ENCODE measurements around the gene LPP.

The LPP gene

GRCh38 chr3:188491276-188491687 is 337.3 kb downstream of the LPP start:
- TF ChIP-seq CTCF (IDR thresholded peaks at IDR 0.05; ENCODE audit: low read depth, low read length), result no peak
- H3K27me3 ChIP-seq, result no peaks in the 10 kb centered on the region
- H3K4me1 ChIP-seq, result no peaks in the 10 kb centered on the region
- no peak for DNase-seq
- no peak overlapping the region for H3K4me3 ChIP-seq (ENCODE audit: low read depth, low read length)
- H3K36me3 ChIP-seq, result no peaks in the 10 kb centered on the region
- H3K9me3 ChIP-seq, result no peaks in the 10 kb centered on the region

GRCh38 chr3:188496390-188496789 is 342.4 kb downstream of the LPP start:
- no peaks in the 10 kb centered on the region for H3K36me3 ChIP-seq
- DNase-seq, result no peak
- H3K4me1 ChIP-seq, result no peaks in the 10 kb centered on the region
- H3K27me3 ChIP-seq, result no peaks in the 10 kb centered on the region
- no peak overlapping the region for H3K4me3 ChIP-seq (ENCODE audit: low read depth, low read length)
- no peaks in the 10 kb centered on the region for H3K9me3 ChIP-seq
- TF ChIP-seq CTCF (IDR thresholded peaks at IDR 0.05; ENCODE audit: low read depth, low read length), result no peak

DNA sequence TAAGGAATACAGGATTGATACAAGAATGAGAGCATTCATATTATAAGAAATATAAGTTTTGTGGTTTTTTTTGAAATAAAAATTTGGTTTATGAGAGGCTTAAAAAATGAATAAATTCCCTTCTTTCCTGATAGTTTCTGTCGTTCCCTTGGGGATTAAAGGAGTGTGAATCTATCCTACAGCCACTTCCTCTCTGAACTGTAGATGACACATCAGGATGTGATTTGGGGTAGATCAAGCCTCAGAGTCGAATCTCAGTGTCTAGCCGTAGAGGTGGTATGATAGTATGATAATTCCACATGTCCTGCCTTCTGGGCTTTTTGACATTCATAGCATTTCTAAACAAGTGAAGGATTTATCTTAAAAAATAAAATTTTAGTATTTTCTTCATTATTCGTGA is 343.1 kb downstream of the LPP start:
- no peaks in the 10 kb centered on the region for H3K4me1 ChIP-seq
- H3K36me3 ChIP-seq, result no peaks in the 10 kb centered on the region
- no peak for DNase-seq
- H3K9me3 ChIP-seq, result no peaks in the 10 kb centered on the region
- no peaks in the 10 kb centered on the region for H3K27me3 ChIP-seq
- no peak overlapping the region for H3K4me3 ChIP-seq (ENCODE audit: low read depth, low read length)
- TF ChIP-seq CTCF (IDR thresholded peaks at IDR 0.05; ENCODE audit: low read depth, low read length), result no peak

- DNase-seq, result no peak
- Histone ChIP-seq H3K4me3 (ENCODE audit: low read depth, low read length) (no peak overlapping the region), H3K27me3 (no peaks in the 10 kb centered on the region), H3K9me3 (no peaks in the 10 kb centered on the region), H3K36me3 (no peaks in the 10 kb centered on the region), H3K4me1 (no peaks in the 10 kb centered on the region)
- TF ChIP-seq CTCF (IDR thresholded peaks at IDR 0.05; ENCODE audit: low read depth, low read length), result no peak
These were observed 349.7 kb downstream of the LPP start for GRCh38 chr3:188503647-188504046.

DNA sequence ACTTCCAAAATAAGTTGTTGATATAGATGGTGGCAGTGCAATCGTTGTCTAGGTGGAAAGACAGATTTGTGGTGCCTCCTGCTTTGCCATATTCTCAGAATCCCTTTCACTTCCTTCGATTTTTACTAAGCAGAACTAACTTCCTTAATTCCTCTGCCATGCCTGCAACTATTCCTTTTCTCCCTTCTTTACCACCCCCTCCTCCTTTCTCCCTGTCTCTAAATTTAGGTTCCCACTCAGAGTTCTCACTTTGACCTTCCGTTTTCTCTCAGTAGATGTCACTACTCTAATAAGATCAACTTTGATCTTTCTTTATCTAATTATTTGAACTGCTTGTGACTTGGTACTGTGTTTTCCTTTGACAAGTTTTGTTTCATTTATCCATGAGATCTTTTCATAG is 351.2 kb downstream of the LPP start:
- no peak for TF ChIP-seq CTCF (IDR thresholded peaks at IDR 0.05; ENCODE audit: low read depth, low read length)
- Histone ChIP-seq H3K9me3 (no peaks in the 10 kb centered on the region), H3K36me3 (no peaks in the 10 kb centered on the region), H3K4me1 (no peaks in the 10 kb centered on the region), H3K27me3 (no peaks in the 10 kb centered on the region), H3K4me3 (ENCODE audit: low read depth, low read length) (no peak overlapping the region)
- no peak for DNase-seq

DNA sequence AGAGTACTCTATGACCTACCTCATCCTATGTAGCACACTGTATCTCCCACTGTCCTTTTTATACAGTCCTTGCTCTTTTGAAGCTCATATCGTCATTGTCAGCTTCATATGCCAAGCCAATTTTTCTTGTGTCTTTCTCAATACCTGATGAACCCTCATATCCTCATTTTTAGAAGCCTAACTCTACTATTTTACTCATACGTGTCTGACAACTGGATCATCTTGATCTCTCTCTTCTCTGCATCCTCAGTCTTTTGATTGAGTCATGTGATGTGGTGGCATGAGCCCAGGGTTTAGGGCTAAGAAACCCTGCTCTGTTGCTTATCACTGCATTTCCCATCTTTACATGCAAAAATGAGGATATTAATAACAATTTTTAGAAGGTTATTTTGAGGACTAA is 352.0 kb downstream of the LPP start:
- Histone ChIP-seq H3K36me3 (no peaks in the 10 kb centered on the region), H3K9me3 (no peaks in the 10 kb centered on the region), H3K4me1 (no peaks in the 10 kb centered on the region), H3K27me3 (no peaks in the 10 kb centered on the region), H3K4me3 (ENCODE audit: low read depth, low read length) (no peak overlapping the region)
- TF ChIP-seq CTCF (IDR thresholded peaks at IDR 0.05; ENCODE audit: low read depth, low read length), result no peak
- no peak for DNase-seq

All from BE2C (cell line).